Fibroblast of lung (primary cell): ENCODE measurements around the gene SLC24A4. TPM values are rescaled to one million over a fixed set of nuclear protein-coding genes. Genes with fewer than 3 reads are reported as not detected.

Experiments
- DNase-seq, 2 donors: peaks; one replicate each; pipeline versions ENCODE4 v3.0.0 to v3.0.0-alpha.2; 2010; ENCODE audit warnings: low read depth in 2 of 2
- H2AFZ ChIP-seq: 2 replicates; pipeline ENCODE4 v1.5.1; 2012; ENCODE audit warnings: low read length, control low read depth, inconsistent platforms
- H3K27ac ChIP-seq: 2 replicates; pipeline ENCODE4 v1.5.1; 2011; ENCODE audit warnings: low read length, control low read depth; ENCODE audit not compliant: insufficient read depth
- H3K27me3 ChIP-seq: 2 replicates; pipeline ENCODE4 v1.5.1; 2011; ENCODE audit warnings: mild to moderate bottlenecking, low read length; ENCODE audit not compliant: control insufficient read depth, insufficient read depth
- H3K36me3 ChIP-seq: 2 replicates; pipeline ENCODE4 v1.5.1; 2011; ENCODE audit warnings: low read length; ENCODE audit not compliant: control insufficient read depth, insufficient read depth
- H3K4me1 ChIP-seq: 2 replicates; pipeline ENCODE4 v1.5.1; 2011; ENCODE audit warnings: low read length; ENCODE audit not compliant: control insufficient read depth, insufficient read depth; ENCODE audit errors: extremely low read depth
- H3K4me2 ChIP-seq: 2 replicates; pipeline ENCODE4 v1.5.1; 2011; ENCODE audit warnings: low read length, control low read depth; ENCODE audit not compliant: insufficient read depth; ENCODE audit errors: extremely low read depth
- H3K4me3 ChIP-seq, 4 experiments: fragments of 200-600 bp in 1 of 4; sonication (generic) in 1 of 4; replicated peaks in 1 of 4; 2 replicates each; pipeline ENCODE4 v1.5.1; 2011 to 2016; ENCODE audit warnings: low read length in 4 of 4, low read depth in 3 of 4, mild to moderate bottlenecking in 3 of 4, control low read depth in 2 of 4, inconsistent platforms in 1 of 4, mixed read lengths in 1 of 4; ENCODE audit not compliant: insufficient read depth in 1 of 4; ENCODE audit errors: control extremely low read depth in 1 of 4
- H3K79me2 ChIP-seq: 2 replicates; pipeline ENCODE4 v1.5.1; 2012; ENCODE audit warnings: mild to moderate bottlenecking, low read length, inconsistent platforms; ENCODE audit not compliant: control insufficient read depth, insufficient read depth
- H3K9ac ChIP-seq: 2 replicates; pipeline ENCODE4 v1.5.1; 2011; ENCODE audit warnings: mild to moderate bottlenecking, low read length, control low read depth; ENCODE audit not compliant: insufficient read depth
- H3K9me3 ChIP-seq: 2 replicates; pipeline ENCODE4 v1.5.1; 2012; ENCODE audit warnings: low read depth, low read length; ENCODE audit not compliant: control insufficient read depth, insufficient read depth
- H4K20me1 ChIP-seq: 2 replicates; pipeline ENCODE4 v1.5.1; 2011; ENCODE audit warnings: low read length; ENCODE audit not compliant: control insufficient read depth, insufficient read depth; ENCODE audit errors: extremely low read depth
- CTCF ChIP-seq, 2 donors: IDR thresholded peaks in 1 of 2; conservative IDR thresholded peaks in 1 of 2; 1 replicate in 1 of 2; 2 replicates in 1 of 2; pipeline ENCODE4 v1.5.1; 2011 to 2012; ENCODE audit warnings: low read length in 2 of 2, control low read depth in 1 of 2, inconsistent platforms in 1 of 2, low read depth in 1 of 2, mild to moderate bottlenecking in 1 of 2
- EZH2 ChIP-seq: IDR thresholded peaks from 2 replicates; pipeline ENCODE4 v1.5.1; 2012; ENCODE audit warnings: low read length, control low read depth, mild to moderate bottlenecking; ENCODE audit errors: missing control alignments
- polyA plus RNA-seq, 2 donors: library from polyadenylated mRNA; depleted of rRNA in 1 of 2; stranded (reverse) in 1 of 2; unstranded in 1 of 2; fragments of >200 nt; gene quantifications; 2 replicates each; pipeline ENCODE4 v1.2.1, GENCODE V29; 2011 to 2012; ENCODE audit warnings: missing spikeins in 1 of 2
- total RNA-seq: library from RNA; depleted of rRNA; stranded (reverse); fragments of >200 nt; gene quantifications from 2 replicates; pipeline ENCODE4 v1.2.1, GENCODE V29; 2014

Gene SLC24A4
- total and polyA plus RNA-seq, 2 donors (not counting 1 experiment from before 2014, with no cell fraction given), result 0.03 TPM; not detected in 1

GRCh38 chr14:92459030-92459949, 136.3 kb downstream of the SLC24A4 start:
- no peak overlapping the region for H3K9ac ChIP-seq
- H3K4me3 ChIP-seq, result no peak overlapping the region
- H3K27me3 ChIP-seq, result no peaks in the 10 kb centered on the region
- H3K4me1 ChIP-seq, result peaks cover 10% of the 10 kb centered on the region
- H3K4me2 ChIP-seq, result no peak overlapping the region
- no peak for TF ChIP-seq EZH2
- TF ChIP-seq CTCF (conservative IDR thresholded peaks at IDR 0.05 in 1 of 2, IDR thresholded peaks at IDR 0.05 in 1 of 2; ENCODE audit: low read depth in 1 of 2, low read length in 2 of 2), result no peak
- no peaks in the 10 kb centered on the region for H4K20me1 ChIP-seq
- H3K27ac ChIP-seq, result no peak overlapping the region
- no peaks in the 10 kb centered on the region for H3K79me2 ChIP-seq
- H3K36me3 ChIP-seq, result no peaks in the 10 kb centered on the region
- no peaks in the 10 kb centered on the region for H3K9me3 ChIP-seq
- no peak for DNase-seq
- no peak overlapping the region for H2AFZ ChIP-seq

GRCh38 chr14:92459950-92460421, 137.0 kb downstream of the SLC24A4 start:
- Histone ChIP-seq H3K27me3 (no peaks in the 10 kb centered on the region), H4K20me1 (no peaks in the 10 kb centered on the region), H3K36me3 (no peaks in the 10 kb centered on the region), H3K4me3 (no peak overlapping the region), H3K4me1 (peaks cover 10% of the 10 kb centered on the region), H3K79me2 (no peaks in the 10 kb centered on the region), H3K9ac (no peak overlapping the region), H3K27ac (no peak overlapping the region), H3K4me2 (no peak overlapping the region), H3K9me3 (no peaks in the 10 kb centered on the region), H2AFZ (no peak overlapping the region)
- TF ChIP-seq EZH2 (no peak), CTCF (conservative IDR thresholded peaks at IDR 0.05 in 1 of 2, IDR thresholded peaks at IDR 0.05 in 1 of 2; ENCODE audit: low read depth in 1 of 2, low read length in 2 of 2) (no peak)
- DNase-seq, result no peak

GRCh38 chr14:92460541-92460915, 137.6 kb downstream of the SLC24A4 start:
- TF ChIP-seq EZH2 (no peak), CTCF (conservative IDR thresholded peaks at IDR 0.05 in 1 of 2, IDR thresholded peaks at IDR 0.05 in 1 of 2; ENCODE audit: low read depth in 1 of 2, low read length in 2 of 2) (no peak)
- H4K20me1 ChIP-seq, result no peaks in the 10 kb centered on the region
- no peak overlapping the region for H3K4me3 ChIP-seq
- H3K4me1 ChIP-seq, result peaks cover 10% of the 10 kb centered on the region
- peak overlapping the region; percentile 44 for H3K4me2 ChIP-seq
- no peak overlapping the region for H3K27ac ChIP-seq
- no peak for DNase-seq
- H2AFZ ChIP-seq, result no peak overlapping the region
- H3K27me3 ChIP-seq, result no peaks in the 10 kb centered on the region
- H3K9me3 ChIP-seq, result no peaks in the 10 kb centered on the region
- H3K79me2 ChIP-seq, result no peaks in the 10 kb centered on the region
- no peaks in the 10 kb centered on the region for H3K36me3 ChIP-seq
- H3K9ac ChIP-seq, result no peak overlapping the region
